Renal cortex interstitium (tissue), 15 donors: ENCODE results near the gene RPP30. TPM values are rescaled to one million over a fixed set of nuclear protein-coding genes. Genes with fewer than 3 reads are reported as not detected.

ENCODE experiments used
- DNase-seq, 11 donors: peaks; one replicate each; pipeline ENCODE4 v3.0.0-alpha.2; 2013; ENCODE audit warnings: low read depth in 9 of 11, low spot score in 4 of 11; ENCODE audit errors: extremely low read depth in 1 of 11
- long read RNA-seq, 16 experiments: transcript quantifications; one replicate each; lab custom pipeline, GENCODE V29; 2026
- polyA plus RNA-seq, 3 donors: library from polyadenylated mRNA; unstranded; fragments of 120-200 nt; gene quantifications; one replicate each; pipeline ENCODE4 v1.2.1, GENCODE V29; 2013; ENCODE audit not compliant: insufficient read length in 3 of 3

The RPP30 gene
- polyA plus RNA-seq = 10 to 100 TPM; 50.6 to 66.2 (median 53.2) TPM
- long read RNA-seq, donor 1, transcript RPP30-202 (11 exons, 2,589 nt) = major isoform, 10 of 11 reads
- long read RNA-seq, donor 1, partial matches to known transcripts = 0 of 11 reads
- long read RNA-seq, donor 1, other reads (novel, unspliced or antisense) = 0 of 11 reads
- long read RNA-seq, donor 2, transcript RPP30-202 (11 exons, 2,589 nt) = major isoform, 5 of 6 reads
- long read RNA-seq, donor 2, partial matches to known transcripts = 0 of 6 reads
- long read RNA-seq, donor 2, other reads (novel, unspliced or antisense) = 0 of 6 reads
- long read RNA-seq, donor 3, transcript RPP30-202 (11 exons, 2,589 nt) = major isoform, 14 of 14 reads
- long read RNA-seq, donor 3, partial matches to known transcripts = 0 of 14 reads
- long read RNA-seq, donor 3, other reads (novel, unspliced or antisense) = 0 of 14 reads
- long read RNA-seq, donor 4, transcript RPP30-202 (11 exons, 2,589 nt) = major isoform, 9 of 9 reads
- long read RNA-seq, donor 4, partial matches to known transcripts = 0 of 9 reads
- long read RNA-seq, donor 4, other reads (novel, unspliced or antisense) = 0 of 9 reads
- long read RNA-seq, donor 5 = 0 reads
- long read RNA-seq, donor 6, transcript RPP30-207 (3 exons, 527 nt) = minor isoform, 8 of 23 reads
- long read RNA-seq, donor 6, transcript RPP30-202 (11 exons, 2,589 nt) = major isoform, 15 of 23 reads
- long read RNA-seq, donor 6, partial matches to known transcripts = 0 of 23 reads
- long read RNA-seq, donor 6, other reads (novel, unspliced or antisense) = 0 of 23 reads
- long read RNA-seq, donor 7, transcript RPP30-202 (11 exons, 2,589 nt) = major isoform, 15 of 16 reads
- long read RNA-seq, donor 7, partial matches to known transcripts = 0 of 16 reads
- long read RNA-seq, donor 7, other reads (novel, unspliced or antisense) = 0 of 16 reads
- long read RNA-seq, donor 8, transcript RPP30-202 (11 exons, 2,589 nt) = major isoform, 17 of 20 reads
- long read RNA-seq, donor 8, partial matches to known transcripts = 0 of 20 reads
- long read RNA-seq, donor 8, other reads (novel, unspliced or antisense) = 0 of 20 reads
- long read RNA-seq, donor 9, transcript RPP30-202 (11 exons, 2,589 nt) = major isoform, 9 of 10 reads
- long read RNA-seq, donor 9, partial matches to known transcripts = 0 of 10 reads
- long read RNA-seq, donor 9, other reads (novel, unspliced or antisense) = 0 of 10 reads
- long read RNA-seq, donor 10, transcript RPP30-202 (11 exons, 2,589 nt) = major isoform, 12 of 15 reads
- long read RNA-seq, donor 10, partial matches to known transcripts = 0 of 15 reads
- long read RNA-seq, donor 10, other reads (novel, unspliced or antisense) = 0 of 15 reads
- long read RNA-seq, donor 11, transcript RPP30-202 (11 exons, 2,589 nt) = major isoform, 7 of 8 reads
- long read RNA-seq, donor 11, partial matches to known transcripts = 0 of 8 reads
- long read RNA-seq, donor 11, other reads (novel, unspliced or antisense) = 0 of 8 reads
- long read RNA-seq, donor 12, partial matches to known transcripts = 0 of 4 reads
- long read RNA-seq, donor 12, other reads (novel, unspliced or antisense) = 0 of 4 reads
- long read RNA-seq, donor 13 = 0 reads
- long read RNA-seq, donor 14, transcript RPP30-202 (11 exons, 2,589 nt) = major isoform, 7 of 7 reads
- long read RNA-seq, donor 14, partial matches to known transcripts = 0 of 7 reads
- long read RNA-seq, donor 14, other reads (novel, unspliced or antisense) = 0 of 7 reads
- long read RNA-seq, donor 15, partial matches to known transcripts = 0 of 4 reads
- long read RNA-seq, donor 15, other reads (novel, unspliced or antisense) = 0 of 4 reads
- long read RNA-seq, donor 16, transcript RPP30-202 (11 exons, 2,589 nt) = major isoform, 36 of 39 reads
- long read RNA-seq, donor 16, partial matches to known transcripts = 0 of 39 reads
- long read RNA-seq, donor 16, other reads (novel, unspliced or antisense) = 0 of 39 reads

GRCh38 chr10:90871766-90872647 lies at the start of gene RPP30:
Gene RPP30, plus strand, starts transcription at chr10:90871974. Its CDS starts 13 bp downstream, at chr10:90871987.
- DNase-seq = peak in 10 of 11 donors; percentile 59 to 79 (median 74)

- DNase-seq = no peak
Observed at GRCh38 chr10:90822508-90822907, 49.3 kb upstream of the RPP30 start.

GRCh38 chr10:90832111-90832510 lies 39.7 kb upstream of the RPP30 start:
- no peak for DNase-seq

- DNase-seq = no peak
Observed at GRCh38 chr10:90834326-90834725, 37.4 kb upstream of the RPP30 start.

- DNase-seq = no peak
Observed at GRCh38 chr10:90837486-90837885, 34.3 kb upstream of the RPP30 start.

- DNase-seq = no peak
Observed at GRCh38 chr10:90842725-90843124, 29.0 kb upstream of the RPP30 start.

- no peak for DNase-seq
Observed at GRCh38 chr10:90845726-90846125, 26.0 kb upstream of the RPP30 start.

- DNase-seq = no peak
Observed at GRCh38 chr10:90846746-90847145, 25.0 kb upstream of the RPP30 start.

- DNase-seq = no peak
Observed at GRCh38 chr10:90847436-90847835, 24.3 kb upstream of the RPP30 start.

GRCh38 chr10:90849956-90850749 lies 21.6 kb upstream of the RPP30 start:
- DNase-seq = no peak

- DNase-seq = no peak
Observed at GRCh38 chr10:90855126-90855525, 16.6 kb upstream of the RPP30 start.

- no peak for DNase-seq
Observed at GRCh38 chr10:90856261-90856660, 15.5 kb upstream of the RPP30 start.

GRCh38 chr10:90856964-90857634 lies 14.7 kb upstream of the RPP30 start:
- no peak for DNase-seq

- peak in 6 of 11 donors; percentile 29 to 62 (median 54) for DNase-seq
Observed at GRCh38 chr10:90857635-90858460, 13.9 kb upstream of the RPP30 start, which contains the start of gene HTR7. Gene HTR7, minus strand, starts transcription at chr10:90858039. Its CDS starts 368 bp downstream, at chr10:90857671.
